Measurements from ENCODE around the gene ARVCF. TPM values are rescaled to one million over a fixed set of nuclear protein-coding genes. Genes with fewer than 3 reads are reported as not detected.

ARVCF gene
- total RNA-seq, 2 donors from 2014 or later: 39.6 to 65.9 TPM

DNA sequence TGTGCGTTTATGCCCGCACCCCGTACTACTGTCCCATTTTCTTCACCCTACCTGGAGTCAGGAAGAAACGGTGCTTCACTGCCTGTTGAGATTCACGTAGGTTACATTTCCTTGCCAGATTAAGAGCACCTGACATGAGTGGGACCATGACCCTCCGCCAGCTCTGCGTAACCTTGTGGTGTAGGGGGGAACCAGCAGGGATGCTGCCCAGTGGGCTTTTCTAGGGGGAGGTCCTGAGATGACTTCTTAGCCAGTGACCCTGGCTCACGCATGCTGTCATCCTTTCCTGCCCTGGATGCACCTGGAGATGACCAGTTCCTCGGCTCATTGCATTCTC, 967 bp upstream of the ARVCF start:
- H3K36me3 ChIP-seq: no peaks in the 10 kb centered on the region
- TF ChIP-seq, protein P1, sequence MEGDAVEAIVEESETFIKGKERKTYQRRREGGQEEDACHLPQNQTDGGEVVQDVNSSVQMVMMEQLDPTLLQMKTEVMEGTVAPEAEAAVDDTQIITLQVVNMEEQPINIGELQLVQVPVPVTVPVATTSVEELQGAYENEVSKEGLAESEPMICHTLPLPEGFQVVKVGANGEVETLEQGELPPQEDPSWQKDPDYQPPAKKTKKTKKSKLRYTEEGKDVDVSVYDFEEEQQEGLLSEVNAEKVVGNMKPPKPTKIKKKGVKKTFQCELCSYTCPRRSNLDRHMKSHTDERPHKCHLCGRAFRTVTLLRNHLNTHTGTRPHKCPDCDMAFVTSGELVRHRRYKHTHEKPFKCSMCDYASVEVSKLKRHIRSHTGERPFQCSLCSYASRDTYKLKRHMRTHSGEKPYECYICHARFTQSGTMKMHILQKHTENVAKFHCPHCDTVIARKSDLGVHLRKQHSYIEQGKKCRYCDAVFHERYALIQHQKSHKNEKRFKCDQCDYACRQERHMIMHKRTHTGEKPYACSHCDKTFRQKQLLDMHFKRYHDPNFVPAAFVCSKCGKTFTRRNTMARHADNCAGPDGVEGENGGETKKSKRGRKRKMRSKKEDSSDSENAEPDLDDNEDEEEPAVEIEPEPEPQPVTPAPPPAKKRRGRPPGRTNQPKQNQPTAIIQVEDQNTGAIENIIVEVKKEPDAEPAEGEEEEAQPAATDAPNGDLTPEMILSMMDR (IDR thresholded peaks at IDR 0.05): no peak
- TF ChIP-seq POLR2A (IDR thresholded peaks at IDR 0.05): no peak
- TF ChIP-seq POLR2AphosphoS5 (IDR thresholded peaks at IDR 0.05): no peak
- H3K27me3 ChIP-seq (replicated peaks; ENCODE audit: insufficient read depth): no peaks in the 10 kb centered on the region
- no peak overlapping the region for H3K27ac ChIP-seq
- DNase-seq (ENCODE audit: low spot score): no peak
- 60% methylated on average over 9 of the region's 9 CpGs for WGBS
- no peak overlapping the region for H3K4me3 ChIP-seq
- H3K9me3 ChIP-seq: no peaks in the 10 kb centered on the region
- intact Hi-C loops (cut with DNase I): no loop called here
- H3K4me1 ChIP-seq (replicated peaks): peaks cover 8% of the 10 kb centered on the region

DNA sequence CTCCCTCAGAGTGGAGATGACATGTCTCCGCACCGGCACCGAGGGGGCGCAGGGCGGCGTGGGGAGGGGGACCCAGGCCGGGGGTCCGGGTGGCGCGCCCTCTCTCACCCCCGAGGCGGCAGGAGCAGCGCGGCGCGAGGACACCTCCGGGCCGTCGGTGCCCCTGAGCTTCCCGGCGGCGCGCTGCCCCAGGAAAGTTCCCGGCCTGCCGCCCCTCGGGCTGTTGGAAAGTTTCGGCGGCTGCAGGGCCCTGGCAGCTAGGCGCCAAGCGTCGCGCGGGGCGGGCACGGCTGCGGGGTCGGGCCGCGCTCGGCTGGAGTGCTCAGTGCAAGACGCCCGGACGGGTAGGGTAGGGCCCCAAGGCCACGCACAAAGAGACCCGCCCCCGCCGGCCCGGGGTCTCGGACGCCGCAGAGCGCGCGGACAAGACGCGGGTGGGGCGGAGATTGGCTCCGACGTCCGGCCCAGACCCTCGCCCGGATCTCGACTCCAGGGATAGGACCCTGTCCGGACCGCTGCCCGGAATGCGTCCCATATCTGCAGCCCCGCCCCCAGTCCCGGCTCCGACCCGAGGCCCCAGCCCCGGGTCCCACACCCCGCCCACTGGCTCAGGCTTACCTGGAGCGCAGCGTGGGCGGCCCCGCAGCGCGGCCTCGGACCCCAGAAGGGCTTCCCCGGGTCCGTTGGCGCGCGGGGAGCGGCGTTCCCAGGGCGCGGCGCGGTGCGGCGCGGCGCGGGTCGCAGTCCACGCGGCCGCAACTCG, 471 bp downstream of the ARVCF start:
- WGBS: 4% methylated on average over 64 of the region's 101 CpGs
- intact Hi-C loops (cut with DNase I): no loop called here
- H3K4me3 ChIP-seq: peak overlapping the region; percentile 58 to 83
- no peaks in the 10 kb centered on the region for H3K4me1 ChIP-seq (replicated peaks)
- H3K27me3 ChIP-seq (replicated peaks; ENCODE audit: insufficient read depth): no peaks in the 10 kb centered on the region
- TF ChIP-seq POLR2AphosphoS5 (IDR thresholded peaks at IDR 0.05) (no peak), POLR2A (IDR thresholded peaks at IDR 0.05) (no peak)
- TF ChIP-seq, protein P1 (IDR thresholded peaks at IDR 0.05): no peak
- DNase-seq (ENCODE audit: low spot score): no peak
- peak overlapping the region in 1 of 2 donors; percentile 30 for H3K27ac ChIP-seq
- no peaks in the 10 kb centered on the region for H3K36me3 ChIP-seq
- no peaks in the 10 kb centered on the region for H3K9me3 ChIP-seq

DNA sequence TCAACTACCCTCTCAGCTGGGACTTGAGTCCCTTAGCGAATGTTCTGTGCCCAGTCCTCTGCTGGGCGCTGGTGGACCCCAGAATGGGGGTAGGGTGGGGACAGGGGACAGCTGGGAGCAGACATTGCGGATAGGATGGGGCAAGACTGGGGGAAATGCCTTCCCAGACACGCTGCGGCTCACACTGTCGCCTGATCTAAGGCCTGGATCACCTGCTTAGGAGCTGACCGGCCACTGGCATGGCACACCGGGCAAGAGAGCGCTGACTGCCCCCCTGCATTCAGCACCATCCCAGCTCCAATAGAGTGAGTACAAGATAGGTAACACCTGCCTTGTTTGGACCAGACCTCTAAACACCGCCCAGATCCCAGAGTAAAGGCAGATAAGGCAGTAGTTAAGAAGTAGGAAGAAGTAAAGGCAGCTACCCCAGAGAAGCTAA, 1.4 kb downstream of the ARVCF start:
- Histone ChIP-seq H3K27me3 (replicated peaks; ENCODE audit: insufficient read depth) (no peaks in the 10 kb centered on the region), H3K4me3 (no peak overlapping the region), H3K9me3 (no peaks in the 10 kb centered on the region), H3K4me1 (replicated peaks) (no peaks in the 10 kb centered on the region), H3K27ac (no peak overlapping the region), H3K36me3 (no peaks in the 10 kb centered on the region)
- WGBS: 98% methylated on average over 10 of the region's 10 CpGs
- TF ChIP-seq, protein P1 (IDR thresholded peaks at IDR 0.05): no peak
- TF ChIP-seq POLR2A (IDR thresholded peaks at IDR 0.05) (no peak), POLR2AphosphoS5 (IDR thresholded peaks at IDR 0.05) (no peak)
- intact Hi-C loops (cut with DNase I): no loop called here
- no peak for DNase-seq (ENCODE audit: low spot score)

DNA sequence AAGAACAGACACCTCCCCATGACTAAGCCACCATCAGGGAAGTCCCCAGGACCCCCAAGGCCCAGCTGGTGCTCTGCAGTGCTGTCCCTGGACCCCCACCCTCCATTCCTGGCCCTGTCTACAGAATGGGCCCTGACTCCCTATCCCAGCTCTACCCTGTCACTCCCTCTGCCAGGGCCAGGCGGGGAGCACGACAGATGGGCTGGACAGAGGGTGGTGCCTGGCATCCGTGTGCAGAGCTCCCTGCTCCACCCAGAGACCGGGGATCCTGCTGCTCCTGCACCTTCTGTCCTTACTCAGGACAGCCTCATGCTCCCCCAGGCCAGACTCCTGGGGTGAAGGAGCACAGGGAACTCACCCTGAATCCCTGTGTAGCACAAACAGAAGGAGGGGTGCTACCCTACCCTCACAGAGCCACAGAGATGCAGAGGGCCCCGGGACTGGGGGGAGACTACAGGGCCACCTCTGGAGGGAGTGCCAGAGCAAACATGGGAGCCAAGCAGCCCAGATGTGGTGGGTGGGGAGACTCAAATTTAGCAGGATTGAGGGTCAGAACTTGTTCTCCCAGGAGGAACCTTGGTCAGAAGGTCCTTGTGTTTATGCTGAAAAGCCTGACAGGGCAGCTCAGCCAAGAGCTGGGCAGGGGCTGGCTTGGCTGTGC, 2.0 kb downstream of the ARVCF start:
- H3K27ac ChIP-seq: no peak overlapping the region
- WGBS: 68% methylated on average over 3 of the region's 5 CpGs
- H3K36me3 ChIP-seq: no peaks in the 10 kb centered on the region
- TF ChIP-seq POLR2A (IDR thresholded peaks at IDR 0.05) (no peak), POLR2AphosphoS5 (IDR thresholded peaks at IDR 0.05) (no peak)
- TF ChIP-seq, protein P1 (IDR thresholded peaks at IDR 0.05): no peak
- intact Hi-C loops (cut with DNase I): no loop called here
- H3K4me3 ChIP-seq: no peak overlapping the region
- H3K9me3 ChIP-seq: no peaks in the 10 kb centered on the region
- no peaks in the 10 kb centered on the region for H3K4me1 ChIP-seq (replicated peaks)
- no peaks in the 10 kb centered on the region for H3K27me3 ChIP-seq (replicated peaks; ENCODE audit: insufficient read depth)
- no peak for DNase-seq (ENCODE audit: low spot score)
